Gastroesophageal sphincter (tissue), 3 donors: ENCODE data around the gene CSNK1G1.

ENCODE experiments used
- CTCF ChIP-seq, 4 experiments: fragments of 200-600 bp in 2 of 4; fragments of 450-650 bp in 2 of 4; sonication (generic) in 1 of 4; IDR thresholded peaks; one replicate each; pipeline ENCODE4 v1.5.1; 2017 to 2019; ENCODE audit warnings: antibody characterized with exemption in 4 of 4, mild to moderate bottlenecking in 2 of 4, moderate library complexity in 2 of 4
- EP300 ChIP-seq: sonication (generic); formaldehyde crosslinking; IDR thresholded peaks from one replicate; pipeline ENCODE4 v1.6.1; 2017; ENCODE audit warnings: antibody characterized with exemption, mild to moderate bottlenecking

DNA sequence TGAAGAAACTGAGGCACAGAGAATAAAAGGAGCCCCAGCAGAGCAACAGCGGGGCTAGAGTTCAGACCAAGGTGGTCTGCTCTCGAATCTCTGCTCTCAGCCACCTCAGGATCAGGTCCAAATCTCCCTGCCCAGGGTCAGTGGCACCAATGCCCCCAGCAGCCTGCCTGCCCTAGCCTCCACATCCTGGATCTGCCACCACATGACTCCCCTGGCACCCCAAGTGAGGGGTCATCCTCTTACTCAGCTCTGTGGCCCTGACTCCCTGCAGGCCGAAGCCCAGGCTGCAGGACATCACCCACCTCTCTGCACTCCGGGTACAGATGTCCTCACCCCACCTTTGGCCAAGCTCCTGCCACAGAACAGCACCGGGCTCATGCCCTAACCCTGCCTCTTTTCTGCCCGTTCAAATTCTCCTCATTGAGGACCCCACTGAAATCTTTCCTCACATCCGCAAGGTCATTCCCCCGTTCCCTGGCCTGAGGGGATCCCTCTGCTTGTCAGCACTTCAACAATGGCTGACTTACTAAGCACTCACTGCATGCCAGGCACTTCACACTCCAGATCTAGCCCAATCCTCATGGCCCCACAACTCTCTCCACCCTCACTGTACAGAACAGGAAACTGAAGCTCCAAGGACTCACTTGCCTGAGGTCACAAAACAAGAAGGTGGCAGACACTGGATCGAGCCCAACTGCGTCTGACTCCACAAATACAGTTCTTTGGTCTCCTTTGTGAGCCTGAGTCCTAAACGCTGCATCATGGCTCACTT lies 197.4 kb downstream of the CSNK1G1 start:
- no peak for TF ChIP-seq CTCF (IDR thresholded peaks at IDR 0.05)
- TF ChIP-seq EP300, result no peak
